RCC 7860 (cell line): Measurements from ENCODE around the gene SLC29A1.

Source experiments
- DNase-seq: peaks from one replicate; pipeline ENCODE4 v3.0.0-alpha.2; 2015; ENCODE audit warnings: low spot score
- FAIRE-seq: peaks from 2 replicates; lab custom pipeline; 2012; peaks lifted over from hg19 to GRCh38; lab: Jason Lieb, UNC

SLC29A1 gene

DNA sequence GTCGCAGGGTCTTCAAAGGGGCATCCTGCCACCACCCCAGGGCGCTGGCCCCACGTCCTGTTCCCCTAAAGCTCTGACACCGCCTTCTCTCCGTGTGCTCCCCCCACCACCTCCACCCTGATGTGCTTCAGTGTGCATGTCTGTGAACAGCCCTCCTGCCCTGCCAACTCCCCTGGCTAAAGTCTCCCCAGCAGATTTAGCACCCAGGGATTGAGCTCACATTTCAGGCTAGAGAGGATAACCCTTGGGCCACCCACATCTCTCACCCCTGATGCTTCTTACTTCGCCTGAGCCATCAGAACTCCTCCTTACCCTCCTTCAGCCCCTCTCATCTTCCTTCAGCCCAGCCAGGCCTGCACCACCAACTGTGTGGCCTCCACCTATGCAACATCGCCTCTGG is 54.4 kb downstream of the SLC29A1 start:
- no peak for DNase-seq
- no peak for FAIRE-seq

DNA sequence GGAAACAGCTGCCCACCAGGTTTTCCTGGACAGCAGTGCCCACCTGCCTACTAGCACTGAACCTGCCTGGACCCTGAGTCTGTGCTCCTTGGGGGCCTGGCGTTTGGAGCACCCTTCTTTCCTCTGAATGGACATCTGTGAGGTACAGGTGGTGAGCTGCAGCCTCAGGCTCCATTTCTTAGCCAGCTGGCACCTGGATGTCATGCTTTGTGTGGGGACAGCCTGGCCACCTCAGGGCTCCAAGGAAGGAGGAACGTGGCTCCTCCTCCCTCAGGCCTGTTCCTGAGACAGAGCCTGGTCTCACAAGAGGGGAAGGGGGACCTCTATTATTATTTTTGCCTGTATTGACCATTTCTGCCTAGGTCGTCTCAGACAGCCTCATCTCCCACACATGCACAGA is 54.9 kb downstream of the SLC29A1 start:
- no peak for FAIRE-seq

GRCh38 chr6:44278774-44279697 is 55.6 kb downstream of the SLC29A1 start:
- peak; percentile 42 for DNase-seq
- FAIRE-seq, result no peak

More for the DNA sequence above, 54.9 kb downstream of the SLC29A1 start:
- DNase-seq, result no peak
